Measurements from ENCODE around the gene CTNS.

Gene CTNS

DNA sequence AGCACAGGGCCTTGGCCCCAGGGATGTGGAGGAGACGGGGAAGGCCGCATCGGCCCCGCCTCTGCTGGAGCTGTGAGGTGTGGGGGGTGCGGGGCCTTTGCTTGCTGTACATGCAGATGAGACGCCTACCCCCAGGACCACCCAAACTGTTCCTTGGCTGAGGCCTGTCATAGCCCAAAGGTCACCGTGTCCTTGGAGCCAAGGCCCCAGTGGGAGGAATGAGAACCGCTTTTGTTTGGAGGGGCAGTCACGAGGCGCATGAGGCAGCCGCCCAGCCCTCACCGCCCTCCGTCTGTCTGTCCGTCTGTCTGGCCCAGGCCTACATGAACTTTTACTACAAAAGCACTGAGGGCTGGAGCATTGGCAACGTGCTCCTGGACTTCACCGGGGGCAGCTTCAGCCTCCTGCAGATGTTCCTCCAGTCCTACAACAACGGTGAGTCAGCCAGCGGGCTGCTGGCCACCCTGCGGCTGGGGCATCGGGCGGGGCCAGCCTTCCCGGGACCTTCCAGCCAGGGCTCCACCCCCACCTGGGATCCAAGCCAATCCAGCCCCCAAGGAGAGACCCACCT, 23.1 kb downstream of the CTNS start:
- DNase-seq, result no peak

DNA sequence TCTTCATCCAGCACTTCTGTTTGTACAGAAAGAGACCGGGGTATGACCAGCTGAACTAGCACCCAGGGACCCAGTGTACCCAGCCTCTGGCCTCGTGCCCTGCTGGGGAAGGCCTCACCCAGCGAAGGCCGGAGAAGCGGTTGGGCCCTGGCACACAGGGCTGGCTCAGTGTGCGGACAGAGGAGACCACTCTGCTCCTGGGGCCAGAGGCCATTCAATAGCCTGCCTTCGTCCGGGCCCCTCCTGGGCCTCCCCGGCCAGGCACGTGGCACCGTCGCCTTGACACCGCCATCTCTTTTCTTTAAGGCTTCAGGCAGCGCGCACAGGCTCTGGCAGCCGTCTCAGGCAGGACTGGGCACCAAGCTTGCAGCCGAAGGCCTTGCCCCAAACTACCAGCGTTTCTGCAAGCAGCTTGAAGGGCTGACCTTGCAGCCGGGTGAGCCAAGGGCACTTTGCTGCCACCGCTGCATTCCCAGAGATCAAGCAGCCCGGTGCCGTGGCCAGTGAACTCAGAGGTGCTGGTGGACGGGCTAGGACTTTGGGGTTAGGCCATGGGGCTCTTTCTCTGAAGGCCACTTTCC, 23.8 kb downstream of the CTNS start:
- no peak for DNase-seq

DNA sequence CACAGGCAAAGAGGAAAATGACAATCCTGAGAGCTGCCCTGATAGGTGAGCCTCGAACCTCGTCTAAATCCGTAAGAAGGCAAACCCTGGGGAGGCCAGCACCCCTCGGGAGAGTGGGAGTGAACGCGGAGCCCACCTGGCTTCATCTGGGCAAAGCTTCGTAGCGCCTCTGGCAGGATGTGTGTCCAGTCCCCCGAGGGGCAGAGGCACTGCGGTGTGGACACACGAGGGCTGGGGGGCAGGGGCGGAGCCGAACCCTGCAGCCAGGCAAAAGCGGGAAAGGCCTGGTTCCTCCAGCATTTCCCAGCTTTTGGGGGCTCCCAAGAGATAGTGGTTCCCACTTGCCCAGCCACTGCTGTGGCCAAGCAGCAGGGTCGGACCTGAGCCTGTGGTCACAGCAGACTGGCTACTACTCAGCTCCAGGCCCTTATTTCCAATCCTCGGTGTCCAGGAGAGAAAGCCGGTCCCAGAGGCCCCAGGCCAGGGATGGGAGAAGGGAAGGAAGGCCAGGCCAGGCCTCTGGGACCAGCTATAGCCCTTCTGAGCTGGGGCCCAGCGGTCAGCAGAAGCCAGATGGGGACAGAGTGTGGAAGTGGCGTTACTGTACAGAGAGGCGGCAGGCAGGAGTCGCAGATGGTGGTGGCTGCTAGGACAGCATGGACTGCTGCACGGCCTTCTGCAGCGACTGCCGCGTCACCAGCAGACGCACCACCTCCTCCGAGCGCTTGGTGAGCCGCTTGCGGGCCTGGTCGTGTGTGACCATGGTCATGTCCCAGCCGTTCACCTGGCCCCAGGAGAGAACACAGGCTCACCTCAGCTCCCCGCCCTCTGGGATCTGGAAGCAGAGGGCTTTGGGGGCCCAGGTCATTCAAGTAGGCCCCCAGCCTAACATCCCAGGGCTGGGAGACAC, 26.8 kb downstream of the CTNS start:
- DNase-seq, result no peak

DNA sequence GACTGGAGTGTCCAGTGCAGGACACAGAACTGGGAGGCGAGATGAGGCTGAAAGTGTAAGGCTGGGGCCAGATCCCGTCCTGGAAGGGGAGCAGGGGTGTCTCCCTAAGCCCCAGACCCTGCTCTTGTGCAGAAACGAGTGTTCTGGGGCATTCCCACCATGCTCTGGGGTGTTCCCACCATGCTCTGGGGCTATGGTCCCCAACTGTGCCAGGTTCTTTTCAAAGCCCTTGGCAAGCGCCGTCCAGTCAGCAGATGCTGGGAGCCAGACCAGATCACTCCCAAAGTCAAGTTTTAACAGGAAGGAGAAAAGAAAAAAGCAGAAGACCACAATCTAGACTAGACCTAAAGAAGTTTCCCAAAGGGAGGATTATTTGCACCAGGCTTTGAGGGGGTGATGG, 29.3 kb downstream of the CTNS start:
- no peak for DNase-seq

DNA sequence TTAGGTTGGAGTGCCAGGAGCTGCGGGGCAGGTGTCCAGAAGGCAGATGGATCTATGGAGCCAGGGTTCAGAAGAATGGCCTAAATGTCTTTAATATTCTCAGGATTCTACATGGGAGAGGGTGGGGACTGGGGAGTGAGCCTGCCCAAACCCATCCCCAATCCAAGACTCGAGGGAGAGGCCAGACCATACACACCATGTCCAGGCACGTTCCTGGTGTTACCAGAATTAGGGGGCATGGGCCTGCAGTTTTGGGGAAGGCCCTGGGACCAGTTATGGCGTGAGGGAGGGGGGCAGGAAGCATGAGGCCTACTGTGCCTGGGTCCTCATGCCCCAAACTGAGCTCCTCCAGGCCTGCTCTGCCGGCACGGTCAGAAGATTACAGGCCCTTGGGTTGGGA, 30.0 kb downstream of the CTNS start:
- no peak for DNase-seq

DNA sequence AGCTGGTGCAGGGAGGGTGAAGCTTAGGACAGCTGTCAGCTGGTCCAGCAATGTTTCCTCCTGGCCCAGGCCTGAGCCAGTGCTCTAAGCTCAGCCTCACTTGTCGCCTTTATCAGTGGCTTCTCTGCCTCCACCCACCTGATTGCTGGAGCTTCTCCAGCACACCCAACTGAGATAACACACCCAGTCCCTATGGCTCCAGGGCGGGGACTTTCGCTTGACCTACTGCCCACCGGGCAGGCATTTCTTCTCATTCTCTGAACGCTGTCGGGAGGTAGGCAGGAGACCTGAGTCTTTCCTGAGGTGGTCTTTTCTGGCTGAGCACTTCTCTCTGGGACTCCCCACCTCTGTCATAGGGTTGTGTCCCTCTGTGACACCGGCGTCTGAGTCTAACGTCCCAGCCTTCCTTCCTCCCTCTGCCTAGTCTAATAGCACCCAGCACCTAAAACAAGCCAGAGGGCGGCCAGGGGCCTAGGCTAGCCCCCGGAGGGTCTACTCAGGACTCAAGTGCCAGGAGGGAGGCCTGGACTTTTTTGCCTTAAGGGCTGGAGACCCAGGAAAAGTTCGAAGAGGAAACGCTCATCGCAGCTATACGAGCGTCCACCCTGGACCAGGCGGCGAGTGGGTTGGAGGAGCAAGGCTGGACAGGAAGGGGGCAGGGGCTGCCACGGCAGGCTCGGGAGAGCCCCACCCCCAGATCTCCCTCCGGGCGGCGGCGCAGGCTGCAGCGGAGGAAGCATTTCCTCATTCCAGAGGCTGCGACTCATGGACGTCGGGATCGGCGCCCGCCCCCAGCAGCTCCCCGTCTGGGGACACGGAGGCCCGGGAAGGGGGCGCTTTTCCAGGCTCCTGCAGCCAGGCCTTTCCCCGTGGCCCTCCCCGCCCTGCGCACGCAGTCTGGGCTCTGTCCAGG, 31.1 kb downstream of the CTNS start:
- DNase-seq, result peak; percentile 10

DNA sequence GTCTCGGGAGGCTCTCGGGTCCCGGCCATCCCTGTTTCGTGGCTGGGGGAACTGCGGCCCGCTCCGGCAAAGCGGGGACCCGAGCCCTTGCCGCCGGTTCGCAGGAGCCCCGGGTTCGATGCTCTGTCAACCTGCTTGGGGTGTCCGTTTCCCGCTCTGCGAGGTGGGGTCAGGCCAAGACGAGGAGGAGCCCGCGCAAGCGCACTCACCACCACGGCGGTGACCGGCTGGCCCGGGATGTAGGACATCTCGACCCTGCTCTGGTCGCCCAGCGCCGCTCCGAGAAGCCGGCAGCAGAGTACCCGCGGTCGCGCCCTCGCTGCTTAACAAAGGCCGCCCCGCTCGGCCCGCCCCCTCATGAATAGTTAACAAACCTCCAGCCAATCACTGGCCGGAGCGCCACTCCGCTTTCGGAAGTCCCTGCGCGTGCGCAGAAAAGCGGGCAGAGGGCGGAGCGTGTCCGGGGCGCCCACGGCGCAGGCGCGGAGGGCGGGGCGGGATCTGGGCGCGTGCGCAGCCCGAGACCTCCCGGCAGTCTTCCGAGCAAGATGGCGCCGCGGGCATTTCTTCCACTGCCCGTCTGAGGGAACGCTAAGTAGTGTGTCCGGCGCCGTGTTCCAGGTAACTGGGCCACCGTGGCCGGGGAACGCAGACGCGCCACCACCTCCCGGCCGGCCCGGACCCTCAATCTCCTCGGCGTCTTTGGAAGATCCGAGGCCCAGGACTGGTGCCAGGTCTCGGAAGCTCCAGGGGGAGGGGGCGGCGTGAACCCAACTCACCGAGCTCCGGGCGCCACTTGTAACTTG, 31.9 kb downstream of the CTNS start, which contains the start of the genes EMC6 and TAX1BP3:
Gene EMC6 (plus strand): TSS at position 534 of the 806 bp plus-strand sequence. CDS start 335 bp downstream, outside the sequence.
Gene TAX1BP3 (minus strand): TSS at position 300 of the 806 bp plus-strand sequence. CDS start 52 bp downstream, at position 248.
- peak; percentile 95 for DNase-seq

DNA sequence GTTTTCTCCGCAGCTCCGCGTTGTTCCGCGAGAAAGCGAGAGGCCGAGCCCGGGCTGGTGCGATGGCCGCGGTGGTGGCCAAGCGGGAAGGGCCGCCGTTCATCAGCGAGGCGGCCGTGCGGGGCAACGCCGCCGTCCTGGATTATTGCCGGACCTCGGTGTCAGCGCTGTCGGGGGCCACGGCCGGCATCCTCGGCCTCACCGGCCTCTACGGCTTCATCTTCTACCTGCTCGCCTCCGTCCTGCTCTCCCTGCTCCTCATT, 32.5 kb downstream of the CTNS start:
- peak; percentile 6 for DNase-seq

DNA sequence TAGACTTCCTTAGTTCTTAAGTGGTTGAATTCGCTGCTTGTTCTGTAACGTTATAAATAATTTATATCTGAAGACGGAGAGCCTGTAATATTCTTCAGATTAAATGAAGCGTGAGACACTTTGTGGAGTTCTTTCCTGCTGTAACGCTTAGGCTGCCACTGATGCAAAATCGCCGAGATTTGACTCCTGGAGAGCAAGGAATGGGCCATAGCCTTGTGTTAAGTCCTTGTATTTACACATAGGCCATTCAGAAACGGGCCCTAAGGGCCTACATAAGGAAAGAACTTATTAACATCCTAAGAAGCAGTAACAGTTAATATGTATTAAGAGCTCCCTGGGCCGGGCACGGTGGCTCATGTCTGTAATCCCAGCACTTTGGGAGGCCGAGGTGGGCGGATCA, 33.0 kb downstream of the CTNS start:
- DNase-seq, result no peak

DNA sequence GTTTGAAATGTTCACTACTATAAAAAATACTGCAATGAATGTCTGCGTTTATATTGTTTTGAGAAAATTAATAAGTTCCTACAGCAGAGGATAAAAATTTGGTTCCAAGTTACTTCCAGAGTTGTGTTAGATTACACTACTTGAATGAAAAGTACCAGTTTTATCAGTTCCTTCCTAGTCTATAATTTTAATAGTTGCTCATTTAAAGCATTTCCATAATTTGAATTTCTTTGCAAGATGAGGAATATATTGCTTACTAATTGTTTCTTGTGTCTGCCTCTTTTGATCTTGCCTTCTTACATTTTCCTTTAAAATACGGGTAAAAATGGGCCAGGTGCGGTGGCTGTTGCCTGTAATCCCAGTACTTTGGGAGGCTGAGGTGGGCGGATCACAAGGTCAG, 36.0 kb downstream of the CTNS start:
- no peak for DNase-seq

DNA sequence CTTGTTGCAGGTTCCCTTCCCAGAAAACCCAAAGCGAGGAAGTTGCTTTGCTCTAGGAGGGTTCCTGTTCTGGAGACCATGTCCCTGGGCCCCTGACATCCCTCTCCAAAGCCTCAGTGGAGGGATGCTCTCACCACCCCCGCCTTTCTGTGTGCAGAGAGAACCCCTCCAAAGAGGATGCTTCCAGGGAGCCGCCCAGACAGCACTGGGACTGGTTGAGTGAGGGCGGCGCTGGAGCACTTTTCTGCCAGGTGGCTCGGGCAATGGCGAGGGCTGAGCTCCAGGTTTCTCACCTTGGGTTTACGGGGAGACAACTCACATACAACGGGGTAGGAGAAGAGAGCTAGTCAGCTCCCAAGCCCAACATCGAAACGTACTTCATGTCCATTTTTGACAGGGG, 39.3 kb downstream of the CTNS start:
- DNase-seq, result no peak

DNA sequence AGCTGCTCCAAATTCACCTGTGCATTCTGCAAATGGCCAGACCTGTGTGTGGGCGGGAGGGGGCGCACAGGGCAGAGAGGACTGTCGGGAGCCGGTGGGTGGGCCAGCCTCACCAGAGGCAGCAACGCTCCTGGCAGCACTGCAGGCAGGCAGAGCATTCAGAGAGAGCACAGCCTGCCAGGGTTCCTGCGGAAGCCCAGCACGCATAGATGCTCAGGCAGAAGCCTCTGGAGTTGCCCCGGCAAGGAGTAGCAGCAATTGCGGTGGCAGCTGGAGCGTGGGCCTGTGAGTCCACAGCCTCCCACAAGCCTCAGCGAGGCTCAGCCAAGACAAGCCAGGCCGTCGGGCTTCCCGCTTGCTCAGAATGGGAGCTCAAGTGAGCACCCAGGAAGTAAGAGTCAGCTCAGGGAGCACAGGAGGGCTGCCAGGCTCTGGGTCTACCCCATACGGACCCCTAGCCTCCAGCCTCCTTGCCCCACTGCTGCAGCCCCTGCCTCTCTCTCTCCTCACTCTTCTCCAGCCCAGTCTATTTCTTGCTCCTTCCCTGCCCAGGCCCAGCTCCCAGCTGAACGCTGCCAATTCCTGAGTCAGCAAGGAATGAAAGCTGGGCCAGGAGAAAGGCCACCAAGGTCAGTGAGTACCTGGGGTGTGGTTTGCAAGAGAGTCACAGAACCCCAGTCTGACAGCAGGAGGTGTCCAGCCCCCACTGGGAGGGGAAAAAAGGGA, 41.7 kb downstream of the CTNS start:
- no peak for DNase-seq

DNA sequence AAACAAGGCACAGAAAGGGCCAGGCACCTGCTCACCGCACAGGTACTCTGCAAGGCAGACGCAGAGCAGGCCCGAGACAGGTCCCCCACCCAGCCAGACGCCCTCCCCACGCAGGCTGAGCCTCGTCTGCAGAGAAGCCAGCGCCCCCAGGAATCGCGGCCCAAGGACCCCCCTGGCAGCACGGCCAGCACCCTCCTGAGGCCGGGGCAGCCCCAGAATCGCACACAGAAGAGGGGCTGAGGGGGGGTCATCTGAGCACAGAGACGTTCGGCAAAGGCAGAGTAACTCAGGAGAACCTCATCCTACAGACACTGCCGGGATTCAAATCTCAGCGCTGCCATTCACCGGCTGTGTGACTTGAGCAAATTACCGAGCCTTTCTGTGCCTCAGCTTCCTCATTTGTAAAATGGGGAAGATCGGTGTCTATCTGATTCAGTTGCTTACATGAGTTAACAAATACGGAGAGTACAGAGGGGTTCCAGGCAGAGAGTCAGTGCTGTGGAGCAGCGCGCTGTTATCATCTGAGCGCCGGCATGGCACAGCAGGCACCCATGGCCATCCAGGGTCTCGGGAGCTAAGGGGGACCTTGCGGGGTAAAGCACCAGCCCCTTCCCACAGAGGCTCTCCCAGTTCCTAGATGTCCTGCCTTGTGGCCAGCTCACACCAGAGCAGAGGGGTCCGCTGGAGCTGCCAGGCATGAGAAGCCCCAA, 42.4 kb downstream of the CTNS start:
- DNase-seq, result no peak

DNA sequence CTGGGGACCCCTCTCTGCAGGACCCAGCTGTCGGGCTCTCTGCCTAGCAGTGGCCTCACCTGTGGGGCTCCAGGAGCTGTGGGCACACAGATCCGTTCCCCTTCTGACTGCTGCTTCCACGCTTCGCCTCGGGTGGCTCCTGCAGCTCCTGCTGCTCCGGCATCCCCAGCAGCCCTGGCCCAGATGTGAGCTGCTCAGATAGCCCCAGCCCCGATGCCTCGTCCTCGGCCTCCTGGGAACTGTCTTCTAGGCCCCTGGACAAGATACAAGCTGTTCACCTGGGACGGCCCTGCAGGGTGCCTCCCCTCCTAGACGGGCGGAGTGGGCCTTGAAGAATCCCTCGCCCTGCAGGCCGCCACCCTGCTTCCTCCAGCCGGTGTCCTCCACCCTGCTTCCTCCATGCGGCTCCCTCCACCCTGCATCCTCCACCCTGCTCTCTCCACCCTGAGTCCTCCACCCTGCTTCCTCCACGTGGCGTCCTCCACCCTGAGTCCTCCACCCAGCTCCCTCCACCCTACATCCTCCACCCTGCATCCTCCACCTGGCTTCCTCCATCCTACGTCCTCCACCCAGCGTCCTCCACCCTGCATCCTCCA, 43.1 kb downstream of the CTNS start:
- no peak for DNase-seq

DNA sequence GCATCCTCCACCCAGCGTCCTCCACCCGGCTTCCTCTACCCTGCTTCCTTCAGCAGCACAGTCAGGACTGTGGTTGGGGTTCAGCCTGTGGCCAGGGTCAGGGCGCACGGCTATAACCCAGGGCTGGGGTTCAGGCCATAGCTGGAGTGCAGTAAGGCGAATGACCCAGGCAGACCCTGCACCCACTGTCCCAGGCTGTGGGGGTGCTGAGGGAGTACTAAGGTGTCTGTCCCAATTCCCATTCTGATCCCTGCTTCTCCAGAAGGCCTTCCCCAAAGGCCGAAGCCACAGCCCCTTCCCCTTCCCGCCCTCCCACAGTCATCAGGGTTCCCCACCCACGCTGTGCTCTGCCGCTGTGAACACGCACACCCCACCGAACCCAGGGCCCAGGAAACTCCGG, 44.5 kb downstream of the CTNS start:
- no peak for DNase-seq

DNA sequence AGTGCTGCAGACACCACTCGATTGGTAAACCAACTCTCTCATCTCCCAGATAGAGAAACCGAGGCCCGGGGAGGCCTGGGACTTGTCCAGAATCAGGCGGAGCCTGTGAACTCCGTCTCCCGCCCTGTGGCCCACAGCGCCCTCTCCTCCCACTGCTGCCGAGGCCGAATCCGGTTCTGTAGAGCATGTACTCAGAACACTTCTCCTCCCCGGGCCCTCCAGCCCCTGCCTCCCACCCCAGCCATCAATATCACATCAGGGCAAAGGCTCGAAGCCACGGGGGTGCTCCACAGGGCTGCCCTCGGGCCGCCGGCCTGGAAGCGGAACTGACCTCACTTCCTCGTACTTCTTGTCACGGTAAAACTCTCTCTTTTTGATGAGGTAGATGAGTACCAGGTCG, 45.0 kb downstream of the CTNS start:
- DNase-seq, result no peak

DNA sequence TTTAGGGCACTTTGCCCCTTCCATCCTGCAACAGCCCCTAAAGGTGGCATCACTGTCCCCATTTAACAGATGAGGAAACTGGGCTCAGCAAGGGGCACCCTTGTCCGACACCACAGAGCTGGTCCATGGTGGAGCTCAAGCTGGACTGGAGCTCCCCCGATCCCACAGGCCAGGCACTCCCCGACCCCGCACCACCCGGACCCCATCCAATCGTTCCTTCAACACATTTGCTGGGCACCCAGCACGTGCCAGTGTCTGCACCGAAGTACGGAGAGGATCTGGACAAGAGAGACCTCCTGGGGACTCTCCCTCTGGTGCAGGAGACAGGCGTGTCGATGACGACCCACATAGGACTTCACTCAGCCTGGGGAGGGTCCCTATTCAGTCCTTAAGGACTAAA, 45.5 kb downstream of the CTNS start:
- no peak for DNase-seq

DNA sequence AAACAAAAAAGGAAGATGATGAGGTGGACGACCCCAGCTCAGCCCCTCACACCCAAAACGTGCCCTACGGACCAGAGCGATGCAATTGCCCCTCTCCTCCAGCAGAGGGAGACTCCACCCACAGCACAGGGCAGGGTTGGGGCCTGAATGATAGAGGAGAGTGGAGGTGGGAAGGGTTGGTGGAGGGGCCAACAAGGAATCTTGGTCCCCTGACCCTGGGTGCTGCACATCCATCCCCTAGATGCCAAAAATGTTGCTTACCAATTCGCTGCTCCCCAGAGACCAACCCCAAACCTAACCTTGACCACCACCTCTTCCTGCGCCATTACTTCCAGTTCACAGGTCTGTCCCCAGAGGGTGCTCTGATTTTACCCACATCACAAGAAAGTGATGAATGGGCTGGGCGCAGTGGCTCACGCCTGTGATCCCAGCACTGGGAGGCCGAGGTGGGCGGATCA, 46.5 kb downstream of the CTNS start:
- DNase-seq, result peak; percentile 58

DNA sequence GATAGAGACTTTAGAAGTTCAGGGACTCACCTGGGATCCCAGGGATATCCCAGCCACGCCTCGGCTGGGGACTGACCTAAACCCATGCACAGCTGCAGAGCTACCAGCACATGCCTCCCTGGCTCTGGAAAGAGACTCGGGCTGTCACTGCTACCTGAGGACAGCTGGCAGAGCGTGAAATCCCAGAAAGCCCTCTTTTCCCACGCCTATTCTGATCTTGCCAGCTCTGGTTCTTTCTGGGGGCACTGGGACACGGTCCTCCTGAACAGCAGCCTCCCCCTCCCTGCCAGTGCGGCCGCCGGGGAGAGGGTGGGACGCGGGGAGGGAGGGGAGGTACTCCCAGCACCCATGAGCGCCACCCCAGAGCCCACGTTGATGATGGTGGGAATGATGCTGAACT, 48.6 kb downstream of the CTNS start:
- DNase-seq, result no peak

DNA sequence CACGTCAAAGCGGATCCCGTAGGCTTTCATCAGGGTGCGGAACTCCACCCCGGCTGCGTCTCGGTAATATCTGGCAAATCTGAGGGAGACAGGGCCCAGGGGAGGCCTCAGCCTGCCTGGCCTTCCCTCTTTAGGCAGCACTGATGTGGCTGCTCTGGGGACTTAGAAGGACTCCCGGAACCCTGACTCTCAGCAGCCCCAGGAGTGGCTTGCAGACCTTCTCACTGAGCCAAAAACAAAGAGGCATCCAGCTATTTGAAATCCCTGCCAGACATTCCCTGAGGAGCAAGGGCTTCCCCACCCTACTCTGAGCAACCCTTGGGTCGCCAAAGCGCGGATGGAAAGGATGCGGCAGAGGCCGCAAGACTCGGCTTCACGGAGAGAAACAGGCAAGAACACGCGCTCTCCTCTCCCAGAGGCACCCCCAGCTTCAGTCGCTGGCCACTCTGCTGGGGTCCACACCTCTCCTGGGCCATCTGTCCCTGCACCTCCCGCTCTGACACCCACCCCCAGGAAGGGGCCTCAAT, 51.5 kb downstream of the CTNS start:
- DNase-seq, result no peak

Data from RPMI8226 (cell line).